A549 (cell line): ENCODE measurements around the gene HS6ST2. TPM values are rescaled to one million over a fixed set of nuclear protein-coding genes. Genes with fewer than 3 reads are reported as not detected.

Source experiments
- ATAC-seq, 2 experiments: fragments of 200-7000 bp in 1 of 2; fragments of >200 bp in 1 of 2; cut with Nextera tagmentation in 1 of 2; cut with Tn5 transposase in 1 of 2; 3 replicates each; pipeline versions ENCODE4 v1.8.0 to v1.9.1; 2018 to 2020; ENCODE audit warnings: mild to moderate bottlenecking in 1 of 2, moderate library complexity in 1 of 2
- CTCF ChIA-PET: fragments of 300-600 bp; sonication (Branson Sonifier 250); formaldehyde crosslinking; extraction: SDS; loops from one replicate; lab custom pipeline; 2021; ENCODE audit warnings: antibody characterized with exemption, inconsistent platforms; lab: Yijun Ruan, JAX
- POLR2A ChIA-PET: fragments of 350-600 bp; formaldehyde crosslinking; extraction: SDS; loops from one replicate; lab custom pipeline; 2021; ENCODE audit warnings: antibody characterized with exemption, inconsistent platforms; lab: Yijun Ruan, JAX
- DNase-seq, 2 experiments: peaks; one replicate each; pipeline versions ENCODE4 v3.0.0 to v3.0.0-alpha.2; 2011 to 2016; ENCODE audit warnings: low read depth in 1 of 2, low spot score in 1 of 2
- FAIRE-seq: peaks from 2 replicates; lab custom pipeline; 2011; peaks lifted over from hg19 to GRCh38; lab: Jason Lieb, UNC
- H3K27ac ChIP-seq, 2 experiments: fragments of >200 bp; sonication (Bioruptor Twin); formaldehyde crosslinking; 3 replicates each; pipeline ENCODE4 v1.5.1; 2016 to 2017
- H3K4me1 ChIP-seq: fragments of >200 bp; sonication (Bioruptor Twin); formaldehyde crosslinking; 3 replicates; pipeline ENCODE4 v1.6.1; 2016
- H3K4me2 ChIP-seq: fragments of >200 bp; sonication (Bioruptor Twin); formaldehyde crosslinking; 3 replicates; pipeline ENCODE4 v1.6.1; 2016
- H3K4me3 ChIP-seq: fragments of >200 bp; sonication (Bioruptor Twin); formaldehyde crosslinking; 3 replicates; pipeline ENCODE4 v1.5.1; 2016
- H3K9me3 ChIP-seq: fragments of >200 bp; sonication (Bioruptor Twin); formaldehyde crosslinking; 3 replicates; pipeline ENCODE4 v1.6.1; 2016
- ATOH8 ChIP-seq: fragments of 250-450 bp; sonication (Bioruptor Pico); IDR thresholded peaks from 2 replicates; pipeline ENCODE4 v1.5.0; 2020; ENCODE audit warnings: low read depth, mild to moderate bottlenecking, moderate library complexity
- CBX8 ChIP-seq: fragments of 200-600 bp; sonication (generic); IDR thresholded peaks from 2 replicates; pipeline ENCODE4 v1.6.1; 2016
- CEBPB ChIP-seq, 2 experiments: fragments of >200 bp in 1 of 2; sonication (Bioruptor Twin) in 1 of 2; formaldehyde crosslinking in 1 of 2; IDR thresholded peaks; 2 replicates each; pipeline ENCODE4 v1.6.1; 2012 to 2016
- CHD4 ChIP-seq: fragments of 200-600 bp; sonication (generic); IDR thresholded peaks from 2 replicates; pipeline ENCODE4 v1.6.1; 2016; ENCODE audit warnings: antibody characterized with exemption, mild to moderate bottlenecking, borderline replicate concordance
- CTCF ChIP-seq: fragments of >200 bp; sonication (Bioruptor Twin); formaldehyde crosslinking; IDR thresholded peaks from 3 replicates; pipeline ENCODE4 v1.5.1; 2016
- EHF ChIP-seq: fragments of 250-450 bp; sonication (Bioruptor Pico); IDR thresholded peaks from 2 replicates; pipeline ENCODE4 v1.5.0; 2020; ENCODE audit warnings: mild to moderate bottlenecking
- ESRRA ChIP-seq: fragments of 150-350 bp; IDR thresholded peaks from 2 replicates; pipeline ENCODE4 v1.6.1; 2014; ENCODE audit warnings: mild to moderate bottlenecking, low read length, borderline replicate concordance
- FOSB ChIP-seq: fragments of 250-450 bp; sonication (Bioruptor Pico); IDR thresholded peaks from 2 replicates; pipeline ENCODE4 v1.5.0; 2020; ENCODE audit warnings: mild to moderate bottlenecking, moderate library complexity
- FOSL2 ChIP-seq, 2 experiments: fragments of 450-650 bp in 1 of 2; fragments of >200 bp in 1 of 2; sonication (Bioruptor Twin) in 1 of 2; formaldehyde crosslinking; IDR thresholded peaks; 2 replicates each; pipeline versions ENCODE4 v1.5.0 to v1.6.1; 2016 to 2020; ENCODE audit warnings: mild to moderate bottlenecking in 1 of 2, moderate library complexity in 1 of 2
- FOXS1 ChIP-seq: fragments of 250-450 bp; sonication (Bioruptor Pico); IDR thresholded peaks from 2 replicates; pipeline ENCODE4 v1.5.0; 2020; ENCODE audit warnings: mild to moderate bottlenecking, moderate library complexity
- GATA3 ChIP-seq: IDR thresholded peaks from 2 replicates; pipeline ENCODE4 v1.6.1; 2012; ENCODE audit warnings: borderline replicate concordance
- HDAC2 ChIP-seq: fragments of 200-600 bp; sonication (generic); IDR thresholded peaks from 2 replicates; pipeline ENCODE4 v1.6.1; 2016
- HEYL ChIP-seq: fragments of 250-450 bp; sonication (Bioruptor Pico); IDR thresholded peaks from 2 replicates; pipeline ENCODE4 v1.8.0; 2021; ENCODE audit warnings: mild to moderate bottlenecking, moderate library complexity
- KDM5A ChIP-seq: fragments of 200-600 bp; sonication (generic); IDR thresholded peaks from 2 replicates; pipeline ENCODE4 v1.6.1; 2016; ENCODE audit warnings: antibody characterized with exemption, mild to moderate bottlenecking
- NFE2L2 ChIP-seq: fragments of 150-350 bp; conservative IDR thresholded peaks from 2 replicates; pipeline ENCODE4 v1.6.1; 2014; ENCODE audit warnings: low read length
- NR3C1 ChIP-seq: fragments of >200 bp; sonication (Bioruptor Twin); formaldehyde crosslinking; IDR thresholded peaks from 3 replicates; pipeline ENCODE4 v1.6.1; 2017
- RFX5 ChIP-seq: fragments of 450-650 bp; IDR thresholded peaks from 2 replicates; pipeline ENCODE4 v1.7.1; 2014; ENCODE audit warnings: antibody characterized with exemption, mild to moderate bottlenecking, moderate library complexity
- ZC3H11A ChIP-seq: fragments of 450-650 bp; IDR thresholded peaks from 2 replicates; pipeline ENCODE4 v1.6.1; 2014; ENCODE audit warnings: antibody characterized with exemption, mild to moderate bottlenecking
- ZFP36 ChIP-seq: fragments of 450-650 bp; IDR thresholded peaks from 2 replicates; pipeline ENCODE4 v1.6.1; 2014; ENCODE audit warnings: borderline replicate concordance; ENCODE audit not compliant: partially characterized antibody
- ZNF302 ChIP-seq: fragments of 250-450 bp; sonication (Bioruptor Pico); IDR thresholded peaks from 2 replicates; pipeline ENCODE4 v1.9.0; 2021; ENCODE audit warnings: inconsistent platforms, mild to moderate bottlenecking, moderate library complexity
- WGBS: methylation state at CpG from one replicate; pipeline ENCODE4 v1.1.6; 2017; ENCODE audit errors: missing lambda C conversion rate; 5-methylcytosine and 5-hydroxymethylcytosine counted together
- polyA plus RNA-seq, 4 experiments: library from polyadenylated mRNA; depleted of rRNA in 3 of 4; stranded (reverse); fragments of >200 nt; fragmentation: RNase III in 1 of 4; extraction: RNeasy Plus Mini Kit Qiagen cat#74134 plus additional on column Dnase treatment in 1 of 4; gene quantifications; 2 replicates in 3 of 4; 3 replicates in 1 of 4; pipeline ENCODE4 v1.2.3, GENCODE V29; 2011 to 2017
- TF ChIP-seq, protein P1 (sequence below): fragments of 200-600 bp; sonication (generic); IDR thresholded peaks from 2 replicates; pipeline ENCODE4 v1.6.1; 2016; ENCODE audit warnings: antibody characterized with exemption, mild to moderate bottlenecking, moderate library complexity
- TF ChIP-seq, protein P2 (sequence below): IDR thresholded peaks from 2 replicates; pipeline ENCODE4 v1.6.1; 2012; ENCODE audit warnings: low read depth, borderline replicate concordance
- TF ChIP-seq, protein P3 (sequence below): fragments of >200 bp; sonication (Bioruptor Twin); formaldehyde crosslinking; IDR thresholded peaks from 2 replicates; pipeline ENCODE4 v1.6.1; 2016

HS6ST2 gene
- polyA plus RNA-seq, 2 of the 4 experiments (the other 2 are of a cell fraction): 0.01 to 0.04 TPM

DNA sequence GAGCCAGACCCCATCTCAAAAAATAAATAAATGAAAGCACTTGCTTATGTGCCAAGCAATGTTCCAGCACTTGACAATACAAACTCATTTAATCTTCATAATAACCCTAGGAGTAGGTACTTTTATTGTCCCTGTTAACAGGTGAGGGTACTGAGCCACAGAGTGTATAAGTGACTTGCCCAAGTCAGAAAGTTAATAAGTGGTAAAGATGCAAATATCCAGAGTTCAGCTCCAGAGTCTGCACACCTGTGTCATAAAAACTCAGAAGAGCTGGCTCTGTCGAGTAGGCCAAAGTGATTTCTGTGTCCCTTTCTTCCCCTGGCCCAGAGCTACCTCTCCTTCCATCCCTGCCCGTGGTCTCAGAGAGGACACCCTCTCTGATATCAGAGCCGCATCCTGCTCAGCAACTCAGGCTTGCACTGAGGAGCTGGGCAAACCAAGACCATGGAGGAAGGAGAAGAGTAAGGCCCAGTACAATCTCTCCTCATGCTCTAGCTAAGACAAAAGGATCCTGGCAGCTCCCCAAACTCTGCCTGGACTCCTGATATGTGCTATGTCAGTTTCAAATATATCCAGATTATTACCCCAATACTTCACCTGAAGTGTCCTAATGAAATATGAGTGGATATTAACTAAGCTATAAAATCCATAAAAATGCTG lies 136.3 kb downstream of the HS6ST2 start:
- Histone ChIP-seq H3K4me3 (no peak overlapping the region), H3K9me3 (no peaks in the 10 kb centered on the region)
- WGBS: 31% methylated on average over 3 of the region's 3 CpGs
- TF ChIP-seq ZNF302 (CRISPR knock-in tag): no peak
- no peak for TF ChIP-seq RFX5
- TF ChIP-seq, all 56 proteins: peak for 0
- ATAC-seq: no peak
- no peaks in the 10 kb centered on the region for H3K4me1 ChIP-seq
- no peak overlapping the region for H3K27ac ChIP-seq
- POLR2A ChIA-PET: no interaction called here
- no peak for DNase-seq
- CTCF ChIA-PET: no interaction called here
- FAIRE-seq: no peak
- H3K4me2 ChIP-seq: no peak overlapping the region

DNA sequence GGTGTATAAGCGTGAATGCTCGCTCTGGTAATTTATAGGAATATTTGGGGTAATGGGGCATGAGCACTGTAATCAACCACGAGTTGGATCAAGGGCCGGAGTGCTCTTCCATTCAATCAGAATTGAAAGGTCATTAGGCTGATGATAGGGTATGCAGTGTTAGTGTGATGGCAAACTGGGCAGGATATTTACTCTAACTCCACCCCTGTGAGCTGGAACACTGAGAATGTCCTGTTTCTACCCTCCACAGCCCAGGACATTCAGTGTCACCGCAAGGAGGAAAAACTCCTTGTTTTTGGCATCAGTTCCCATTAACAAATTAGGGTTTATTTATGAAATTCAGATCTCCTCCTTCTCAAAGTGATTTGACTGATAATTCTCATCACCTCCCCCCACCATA lies 137.8 kb downstream of the HS6ST2 start:
- ATAC-seq: no peak
- FAIRE-seq: no peak
- Histone ChIP-seq H3K4me3 (no peak overlapping the region), H3K27ac (no peak overlapping the region), H3K4me2 (no peak overlapping the region), H3K4me1 (no peaks in the 10 kb centered on the region), H3K9me3 (no peaks in the 10 kb centered on the region)
- ChIA-PET POLR2A (no interaction called here), CTCF (no interaction called here)
- DNase-seq: no peak
- 41% methylated on average over 5 of the region's 5 CpGs for WGBS
- TF ChIP-seq CTCF: no peak
- no peak for TF ChIP-seq HEYL (CRISPR knock-in tag)
- TF ChIP-seq FOSL2 (IDR thresholded peaks at IDR 0.05): no peak
- no peak for TF ChIP-seq FOSL2 (CRISPR knock-in tag; IDR thresholded peaks at IDR 0.05)
- TF ChIP-seq, protein P1, sequence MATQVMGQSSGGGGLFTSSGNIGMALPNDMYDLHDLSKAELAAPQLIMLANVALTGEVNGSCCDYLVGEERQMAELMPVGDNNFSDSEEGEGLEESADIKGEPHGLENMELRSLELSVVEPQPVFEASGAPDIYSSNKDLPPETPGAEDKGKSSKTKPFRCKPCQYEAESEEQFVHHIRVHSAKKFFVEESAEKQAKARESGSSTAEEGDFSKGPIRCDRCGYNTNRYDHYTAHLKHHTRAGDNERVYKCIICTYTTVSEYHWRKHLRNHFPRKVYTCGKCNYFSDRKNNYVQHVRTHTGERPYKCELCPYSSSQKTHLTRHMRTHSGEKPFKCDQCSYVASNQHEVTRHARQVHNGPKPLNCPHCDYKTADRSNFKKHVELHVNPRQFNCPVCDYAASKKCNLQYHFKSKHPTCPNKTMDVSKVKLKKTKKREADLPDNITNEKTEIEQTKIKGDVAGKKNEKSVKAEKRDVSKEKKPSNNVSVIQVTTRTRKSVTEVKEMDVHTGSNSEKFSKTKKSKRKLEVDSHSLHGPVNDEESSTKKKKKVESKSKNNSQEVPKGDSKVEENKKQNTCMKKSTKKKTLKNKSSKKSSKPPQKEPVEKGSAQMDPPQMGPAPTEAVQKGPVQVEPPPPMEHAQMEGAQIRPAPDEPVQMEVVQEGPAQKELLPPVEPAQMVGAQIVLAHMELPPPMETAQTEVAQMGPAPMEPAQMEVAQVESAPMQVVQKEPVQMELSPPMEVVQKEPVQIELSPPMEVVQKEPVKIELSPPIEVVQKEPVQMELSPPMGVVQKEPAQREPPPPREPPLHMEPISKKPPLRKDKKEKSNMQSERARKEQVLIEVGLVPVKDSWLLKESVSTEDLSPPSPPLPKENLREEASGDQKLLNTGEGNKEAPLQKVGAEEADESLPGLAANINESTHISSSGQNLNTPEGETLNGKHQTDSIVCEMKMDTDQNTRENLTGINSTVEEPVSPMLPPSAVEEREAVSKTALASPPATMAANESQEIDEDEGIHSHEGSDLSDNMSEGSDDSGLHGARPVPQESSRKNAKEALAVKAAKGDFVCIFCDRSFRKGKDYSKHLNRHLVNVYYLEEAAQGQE: no peak
- TF ChIP-seq ZC3H11A: no peak
- TF ChIP-seq ESRRA: no peak
- no peak for TF ChIP-seq KDM5A
- TF ChIP-seq HDAC2: no peak
- no peak for TF ChIP-seq NR3C1
- no peak for TF ChIP-seq FOXS1

GRCh38 chrX:132819711-132820264 lies 138.6 kb downstream of the HS6ST2 start:
- WGBS: 15% methylated on average over 7 of the region's 7 CpGs
- ATAC-seq: no peak
- Histone ChIP-seq H3K4me2 (no peak overlapping the region), H3K27ac (no peak overlapping the region), H3K9me3 (no peaks in the 10 kb centered on the region), H3K4me1 (no peaks in the 10 kb centered on the region), H3K4me3 (no peak overlapping the region)
- POLR2A ChIA-PET: no interaction called here
- CTCF ChIA-PET: no interaction called here
- DNase-seq: no peak
- FAIRE-seq: no peak
- no peak for TF ChIP-seq CHD4
- no peak for TF ChIP-seq ZFP36
- no peak for TF ChIP-seq NR3C1
- TF ChIP-seq, all 56 proteins: peak for 0

DNA sequence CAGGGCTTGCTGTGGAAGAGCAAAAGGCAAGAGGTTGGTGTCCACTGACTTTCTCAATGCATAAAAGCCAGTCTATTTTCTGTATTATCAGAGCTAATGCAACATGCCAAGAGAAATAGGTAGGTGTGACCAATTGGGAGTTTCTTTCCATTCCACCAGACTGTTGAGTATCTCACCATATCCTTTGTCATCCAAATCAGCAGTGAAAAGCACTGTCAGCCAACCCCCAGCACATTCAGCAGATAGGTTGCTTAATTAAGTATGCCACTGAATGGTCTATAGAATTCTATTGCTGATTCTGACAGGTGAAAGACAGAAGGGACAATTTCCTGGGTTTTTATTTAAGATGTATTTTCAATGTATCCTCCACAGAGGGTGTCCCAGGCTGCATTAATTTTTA lies 139.8 kb downstream of the HS6ST2 start:
- Histone ChIP-seq H3K4me2 (no peak overlapping the region), H3K4me3 (no peak overlapping the region), H3K4me1 (no peaks in the 10 kb centered on the region), H3K27ac (no peak overlapping the region), H3K9me3 (no peaks in the 10 kb centered on the region)
- POLR2A ChIA-PET: no interaction called here
- no peak for FAIRE-seq
- no peak for DNase-seq
- CTCF ChIA-PET: interaction anchor here (1.0 kb wide), 1 partner anchor 11 kb away, joined by 3 read pairs; no protein-coding TSS in a partner anchor
- ATAC-seq: no peak
- TF ChIP-seq NFE2L2 (no peak), KDM5A (no peak), FOSB (CRISPR knock-in tag) (no peak), HEYL (CRISPR knock-in tag) (no peak), GATA3 (no peak), ATOH8 (no peak), EHF (CRISPR knock-in tag) (no peak), CBX8 (no peak), CEBPB (IDR thresholded peaks at IDR 0.05) (no peak), NR3C1 (no peak)
- TF ChIP-seq, protein P2, sequence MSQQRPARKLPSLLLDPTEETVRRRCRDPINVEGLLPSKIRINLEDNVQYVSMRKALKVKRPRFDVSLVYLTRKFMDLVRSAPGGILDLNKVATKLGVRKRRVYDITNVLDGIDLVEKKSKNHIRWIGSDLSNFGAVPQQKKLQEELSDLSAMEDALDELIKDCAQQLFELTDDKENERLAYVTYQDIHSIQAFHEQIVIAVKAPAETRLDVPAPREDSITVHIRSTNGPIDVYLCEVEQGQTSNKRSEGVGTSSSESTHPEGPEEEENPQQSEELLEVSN: no peak
- TF ChIP-seq, protein P3, sequence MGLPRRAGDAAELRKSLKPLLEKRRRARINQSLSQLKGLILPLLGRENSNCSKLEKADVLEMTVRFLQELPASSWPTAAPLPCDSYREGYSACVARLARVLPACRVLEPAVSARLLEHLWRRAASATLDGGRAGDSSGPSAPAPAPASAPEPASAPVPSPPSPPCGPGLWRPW: no peak
